ENCODE measurements around the gene SNX8.

DNA sequence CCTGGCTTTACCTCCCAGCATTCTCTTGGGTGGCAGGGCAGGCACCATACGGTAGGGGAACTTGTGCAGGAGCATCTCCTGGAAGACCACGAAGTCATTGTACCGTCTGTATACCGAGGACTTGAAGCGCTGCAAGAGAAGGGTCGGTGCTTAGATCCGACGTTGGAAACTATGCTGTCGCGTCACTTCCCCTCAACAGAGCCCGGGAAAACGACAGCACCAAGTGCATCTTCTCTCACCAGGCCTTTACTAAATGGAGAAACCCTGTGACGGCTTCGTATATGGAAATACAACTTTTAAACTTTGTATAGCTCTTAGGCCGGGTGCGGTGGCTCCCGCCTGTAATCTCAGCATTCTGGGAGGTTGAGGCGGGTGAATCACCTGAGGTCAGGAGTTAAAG lies 39.1 kb downstream of the SNX8 start:
- TF ChIP-seq, protein P1, sequence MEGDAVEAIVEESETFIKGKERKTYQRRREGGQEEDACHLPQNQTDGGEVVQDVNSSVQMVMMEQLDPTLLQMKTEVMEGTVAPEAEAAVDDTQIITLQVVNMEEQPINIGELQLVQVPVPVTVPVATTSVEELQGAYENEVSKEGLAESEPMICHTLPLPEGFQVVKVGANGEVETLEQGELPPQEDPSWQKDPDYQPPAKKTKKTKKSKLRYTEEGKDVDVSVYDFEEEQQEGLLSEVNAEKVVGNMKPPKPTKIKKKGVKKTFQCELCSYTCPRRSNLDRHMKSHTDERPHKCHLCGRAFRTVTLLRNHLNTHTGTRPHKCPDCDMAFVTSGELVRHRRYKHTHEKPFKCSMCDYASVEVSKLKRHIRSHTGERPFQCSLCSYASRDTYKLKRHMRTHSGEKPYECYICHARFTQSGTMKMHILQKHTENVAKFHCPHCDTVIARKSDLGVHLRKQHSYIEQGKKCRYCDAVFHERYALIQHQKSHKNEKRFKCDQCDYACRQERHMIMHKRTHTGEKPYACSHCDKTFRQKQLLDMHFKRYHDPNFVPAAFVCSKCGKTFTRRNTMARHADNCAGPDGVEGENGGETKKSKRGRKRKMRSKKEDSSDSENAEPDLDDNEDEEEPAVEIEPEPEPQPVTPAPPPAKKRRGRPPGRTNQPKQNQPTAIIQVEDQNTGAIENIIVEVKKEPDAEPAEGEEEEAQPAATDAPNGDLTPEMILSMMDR (IDR thresholded peaks at IDR 0.05): no peak
- TF ChIP-seq EP300 (IDR thresholded peaks at IDR 0.05) (no peak), POLR2AphosphoS5 (IDR thresholded peaks at IDR 0.05) (no peak), POLR2A (IDR thresholded peaks at IDR 0.05) (no peak)
